Esophagus muscularis mucosa (tissue), 4 donors: Measurements from ENCODE around the gene ZNF101.

Experiments used
- EP300 ChIP-seq: sonication (generic); formaldehyde crosslinking; IDR thresholded peaks from one replicate; pipeline ENCODE4 v1.6.1; 2017; ENCODE audit warnings: antibody characterized with exemption
- POLR2A ChIP-seq: fragments of 450-650 bp; IDR thresholded peaks from one replicate; pipeline ENCODE4 v1.6.1; 2017; ENCODE audit warnings: antibody characterized with exemption, moderate library complexity, mild to moderate bottlenecking, low read depth
- POLR2AphosphoS5 ChIP-seq, 2 donors: sonication (generic); formaldehyde crosslinking; IDR thresholded peaks; one replicate each; pipeline ENCODE4 v1.6.1; 2017; ENCODE audit warnings: antibody characterized with exemption in 2 of 2
- TF ChIP-seq, protein P1 (sequence below), 3 experiments: fragments of 200-600 bp in 2 of 3; fragments of 450-650 bp in 1 of 3; sonication (generic) in 2 of 3; IDR thresholded peaks; one replicate each; pipeline ENCODE4 v1.5.1; 2017 to 2019; ENCODE audit warnings: antibody characterized with exemption in 3 of 3, mild to moderate bottlenecking in 2 of 3, moderate library complexity in 1 of 3

DNA sequence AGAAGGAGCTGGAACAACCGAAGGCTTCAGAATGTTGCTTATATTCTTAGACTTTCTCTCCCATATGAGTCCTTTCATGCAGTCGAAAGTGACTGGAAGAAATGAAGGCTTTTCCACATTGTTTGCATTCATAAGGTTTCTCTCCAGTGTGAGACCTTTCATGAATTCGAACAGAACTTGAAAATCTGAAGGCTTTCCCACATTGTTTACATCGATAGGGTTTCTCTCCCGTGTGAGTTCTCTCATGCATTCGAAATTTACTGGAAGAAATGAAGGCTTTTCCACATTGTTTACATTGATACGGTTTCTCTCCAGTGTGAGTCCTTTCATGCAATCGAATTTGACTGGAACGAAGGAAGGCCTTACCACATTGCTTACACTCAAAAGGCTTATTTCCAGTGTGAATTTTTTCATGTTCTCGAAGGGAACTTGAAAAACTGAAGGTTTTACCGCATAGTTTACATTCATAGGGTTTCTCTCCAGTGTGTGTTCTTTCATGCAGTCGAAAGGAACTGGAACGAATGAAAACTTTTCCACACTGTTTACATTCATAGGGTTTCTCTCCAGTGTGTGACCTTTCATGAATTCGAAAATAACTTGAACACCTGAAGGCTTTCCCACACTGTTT, 42.8 kb downstream of the ZNF101 start:
- TF ChIP-seq, protein P1, sequence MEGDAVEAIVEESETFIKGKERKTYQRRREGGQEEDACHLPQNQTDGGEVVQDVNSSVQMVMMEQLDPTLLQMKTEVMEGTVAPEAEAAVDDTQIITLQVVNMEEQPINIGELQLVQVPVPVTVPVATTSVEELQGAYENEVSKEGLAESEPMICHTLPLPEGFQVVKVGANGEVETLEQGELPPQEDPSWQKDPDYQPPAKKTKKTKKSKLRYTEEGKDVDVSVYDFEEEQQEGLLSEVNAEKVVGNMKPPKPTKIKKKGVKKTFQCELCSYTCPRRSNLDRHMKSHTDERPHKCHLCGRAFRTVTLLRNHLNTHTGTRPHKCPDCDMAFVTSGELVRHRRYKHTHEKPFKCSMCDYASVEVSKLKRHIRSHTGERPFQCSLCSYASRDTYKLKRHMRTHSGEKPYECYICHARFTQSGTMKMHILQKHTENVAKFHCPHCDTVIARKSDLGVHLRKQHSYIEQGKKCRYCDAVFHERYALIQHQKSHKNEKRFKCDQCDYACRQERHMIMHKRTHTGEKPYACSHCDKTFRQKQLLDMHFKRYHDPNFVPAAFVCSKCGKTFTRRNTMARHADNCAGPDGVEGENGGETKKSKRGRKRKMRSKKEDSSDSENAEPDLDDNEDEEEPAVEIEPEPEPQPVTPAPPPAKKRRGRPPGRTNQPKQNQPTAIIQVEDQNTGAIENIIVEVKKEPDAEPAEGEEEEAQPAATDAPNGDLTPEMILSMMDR (IDR thresholded peaks at IDR 0.05) = no peak
- TF ChIP-seq POLR2A (no peak), POLR2AphosphoS5 (IDR thresholded peaks at IDR 0.05) (no peak), EP300 (no peak)
